NCI-H146 treated with DMSO at 0.1 percent for 48 hours (cell line): ENCODE measurements around the gene COX20.

Experiments
- DNase-seq: peaks from one replicate; lab custom pipeline; 2025; ENCODE audit not compliant: unreplicated experiment; lab: John Stamatoyannopoulos, UW

The COX20 gene

GRCh38 chr1:244850896-244851295 is 15.4 kb downstream of the COX20 start:
- DNase-seq = no peak

GRCh38 chr1:244851546-244852231 is 16.2 kb downstream of the COX20 start:
- no peak for DNase-seq

GRCh38 chr1:244852694-244853093 is 17.2 kb downstream of the COX20 start:
- no peak for DNase-seq

GRCh38 chr1:244854166-244854565 is 18.7 kb downstream of the COX20 start:
- no peak for DNase-seq

GRCh38 chr1:244854865-244855578 is 19.6 kb downstream of the COX20 start:
- DNase-seq = no peak

- DNase-seq = no peak
Observed at GRCh38 chr1:244857761-244858160, 22.3 kb downstream of the COX20 start.

- no peak for DNase-seq
Observed at GRCh38 chr1:244858357-244858756, 22.9 kb downstream of the COX20 start.

GRCh38 chr1:244860078-244860477 is 24.6 kb downstream of the COX20 start:
- DNase-seq = no peak

- DNase-seq = no peak
Observed at GRCh38 chr1:244860914-244861610, 25.6 kb downstream of the COX20 start.

GRCh38 chr1:244861683-244862082 is 26.2 kb downstream of the COX20 start:
- DNase-seq = no peak

GRCh38 chr1:244862354-244862698 is 26.9 kb downstream of the COX20 start:
- DNase-seq = peak; percentile 34

- peak; percentile 85 for DNase-seq
Observed at GRCh38 chr1:244862699-244863490, 27.4 kb downstream of the COX20 start.

- no peak for DNase-seq
Observed at GRCh38 chr1:244863491-244864252, 28.2 kb downstream of the COX20 start.

- DNase-seq = peak; percentile 96
Observed at GRCh38 chr1:244864253-244865027, 29.0 kb downstream of the COX20 start, which contains the start of gene HNRNPU. HNRNPU (minus strand) TSS chr1:244864543; CDS start chr1:244864307, 236 bp downstream.

- peak; percentile 60 for DNase-seq
Observed at GRCh38 chr1:244865028-244865371, 29.5 kb downstream of the COX20 start.

GRCh38 chr1:244865820-244866219 is 30.4 kb downstream of the COX20 start:
- no peak for DNase-seq

GRCh38 chr1:244866355-244866754 is 30.9 kb downstream of the COX20 start:
- DNase-seq = no peak

GRCh38 chr1:244868484-244869363 is 33.3 kb downstream of the COX20 start:
- DNase-seq = no peak

GRCh38 chr1:244869364-244869827 is 33.9 kb downstream of the COX20 start:
- DNase-seq = no peak
